ENCODE measurements around the gene HHAT.

DNA sequence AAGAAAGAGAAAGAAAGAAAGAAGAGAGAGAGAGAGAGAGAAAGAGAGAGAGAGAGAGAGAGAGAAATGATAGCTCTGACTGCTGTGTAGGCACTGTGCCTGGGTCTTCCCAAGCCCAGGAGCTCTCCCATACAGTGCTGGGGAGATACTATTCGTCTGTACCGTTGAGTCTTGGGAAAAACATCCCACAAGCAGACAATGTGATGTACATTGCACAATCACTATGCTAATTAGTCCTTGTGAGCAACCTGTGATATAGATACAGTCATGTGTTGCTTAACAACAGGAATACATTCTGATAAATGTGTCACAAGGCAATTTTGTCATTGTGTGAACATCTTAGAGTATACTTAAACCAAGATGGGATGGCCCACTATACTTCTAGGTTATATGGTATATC lies 381.0 kb downstream of the HHAT start:
- TF ChIP-seq CTCF (IDR thresholded peaks at IDR 0.05), result no peak
- TF ChIP-seq POLR2A (IDR thresholded peaks at IDR 0.05), result no peak
- TF ChIP-seq EP300 (IDR thresholded peaks at IDR 0.05), result no peak
